ENCODE results near the gene DCN.

Gene DCN

DNA sequence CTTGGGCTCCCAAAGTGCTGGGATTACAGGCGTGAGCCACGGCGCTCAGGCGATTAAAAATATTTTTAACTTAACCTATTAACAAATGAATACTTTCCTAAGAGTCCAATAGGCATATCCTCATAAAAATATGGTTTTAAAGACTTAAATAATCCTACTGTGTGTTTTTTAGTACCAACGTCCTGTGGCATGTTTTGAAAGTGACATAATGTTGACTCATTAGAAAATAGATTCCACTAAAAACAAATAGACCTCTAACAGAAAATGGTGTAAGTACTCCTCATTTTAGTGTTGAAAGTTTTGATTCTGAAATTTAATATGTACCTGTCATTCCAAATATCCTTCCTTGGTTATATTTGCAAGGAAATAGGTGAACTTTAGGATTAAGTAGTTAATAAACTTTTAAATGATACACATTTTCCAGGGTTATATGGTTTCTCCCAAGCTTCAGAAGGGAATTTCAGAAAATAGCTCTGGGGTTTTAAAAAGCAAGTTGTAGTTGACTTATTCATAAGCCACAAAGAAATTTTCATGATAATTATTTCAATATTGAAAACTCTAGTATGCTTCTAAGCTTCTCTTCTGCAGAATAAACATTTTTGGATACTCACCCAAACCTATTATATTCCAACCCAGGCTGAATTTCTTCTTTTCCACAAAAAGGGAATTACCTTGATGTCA is 59.2 kb downstream of the DCN start:
- no peaks in the 10 kb centered on the region for H3K9me3 ChIP-seq (ENCODE audit: insufficient read depth, low read depth, low read length)
- no peak overlapping the region for H2AFZ ChIP-seq (ENCODE audit: low read length)
- no peak overlapping the region for H3K9ac ChIP-seq (ENCODE audit: low read depth, low read length, poor library complexity, severe bottlenecking)
- H3K27me3 ChIP-seq (ENCODE audit: insufficient read depth, low read length, poor library complexity, severe bottlenecking): no peaks in the 10 kb centered on the region
- H3K9me2 ChIP-seq (replicated peaks; ENCODE audit: low read depth, low read length): no peaks in the 10 kb centered on the region
- TF ChIP-seq, protein P1, sequence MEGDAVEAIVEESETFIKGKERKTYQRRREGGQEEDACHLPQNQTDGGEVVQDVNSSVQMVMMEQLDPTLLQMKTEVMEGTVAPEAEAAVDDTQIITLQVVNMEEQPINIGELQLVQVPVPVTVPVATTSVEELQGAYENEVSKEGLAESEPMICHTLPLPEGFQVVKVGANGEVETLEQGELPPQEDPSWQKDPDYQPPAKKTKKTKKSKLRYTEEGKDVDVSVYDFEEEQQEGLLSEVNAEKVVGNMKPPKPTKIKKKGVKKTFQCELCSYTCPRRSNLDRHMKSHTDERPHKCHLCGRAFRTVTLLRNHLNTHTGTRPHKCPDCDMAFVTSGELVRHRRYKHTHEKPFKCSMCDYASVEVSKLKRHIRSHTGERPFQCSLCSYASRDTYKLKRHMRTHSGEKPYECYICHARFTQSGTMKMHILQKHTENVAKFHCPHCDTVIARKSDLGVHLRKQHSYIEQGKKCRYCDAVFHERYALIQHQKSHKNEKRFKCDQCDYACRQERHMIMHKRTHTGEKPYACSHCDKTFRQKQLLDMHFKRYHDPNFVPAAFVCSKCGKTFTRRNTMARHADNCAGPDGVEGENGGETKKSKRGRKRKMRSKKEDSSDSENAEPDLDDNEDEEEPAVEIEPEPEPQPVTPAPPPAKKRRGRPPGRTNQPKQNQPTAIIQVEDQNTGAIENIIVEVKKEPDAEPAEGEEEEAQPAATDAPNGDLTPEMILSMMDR (conservative IDR thresholded peaks at IDR 0.05; ENCODE audit: low read length): no peak
- no peak for TF ChIP-seq EZH2phosphoT487 (IDR thresholded peaks at IDR 0.05; ENCODE audit: borderline replicate concordance)
- no peaks in the 10 kb centered on the region for H4K20me1 ChIP-seq (ENCODE audit: insufficient read depth, low read length, poor library complexity, severe bottlenecking)
- H3K36me3 ChIP-seq (ENCODE audit: insufficient read depth, low read length): no peaks in the 10 kb centered on the region
- H3K4me1 ChIP-seq (ENCODE audit: insufficient read depth, low read length, poor library complexity, severe bottlenecking): no peaks in the 10 kb centered on the region
- no peaks in the 10 kb centered on the region for H3K79me2 ChIP-seq (ENCODE audit: insufficient read depth, low read length)
- no peak overlapping the region for H3K4me3 ChIP-seq (ENCODE audit: low read length, poor library complexity, severe bottlenecking)
- no peaks in the 10 kb centered on the region for H3F3A ChIP-seq (ENCODE audit: low read depth)
- H3K4me2 ChIP-seq (ENCODE audit: low read depth, low read length, poor library complexity, severe bottlenecking): no peak overlapping the region

DNA sequence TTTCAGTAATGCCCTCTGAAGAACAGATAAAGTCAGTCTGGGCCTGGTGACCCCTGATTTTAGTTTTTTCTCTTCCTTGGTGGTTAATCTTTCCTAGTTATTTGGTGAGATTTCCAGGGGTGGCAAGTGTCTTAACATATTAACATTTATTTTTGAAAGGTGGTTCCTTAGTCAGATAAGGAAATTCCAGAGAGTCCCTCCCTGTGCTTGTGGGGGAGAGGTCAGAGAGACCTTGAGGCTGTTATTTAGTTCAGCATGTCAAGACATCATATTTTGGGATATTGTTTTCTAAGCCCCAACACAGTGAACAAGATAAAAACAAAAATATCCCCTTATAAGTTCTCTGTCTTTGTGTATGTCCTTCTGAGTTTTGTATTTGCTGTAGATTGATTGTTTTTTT is 61.8 kb downstream of the DCN start:
- Histone ChIP-seq H3K4me3 (ENCODE audit: low read length, poor library complexity, severe bottlenecking) (no peak overlapping the region), H2AFZ (ENCODE audit: low read length) (no peak overlapping the region), H3F3A (ENCODE audit: low read depth) (no peaks in the 10 kb centered on the region), H3K4me1 (ENCODE audit: insufficient read depth, low read length, poor library complexity, severe bottlenecking) (no peaks in the 10 kb centered on the region), H3K79me2 (ENCODE audit: insufficient read depth, low read length) (no peaks in the 10 kb centered on the region), H3K4me2 (ENCODE audit: low read depth, low read length, poor library complexity, severe bottlenecking) (no peak overlapping the region), H3K36me3 (ENCODE audit: insufficient read depth, low read length) (no peaks in the 10 kb centered on the region), H3K9ac (ENCODE audit: low read depth, low read length, poor library complexity, severe bottlenecking) (no peak overlapping the region), H3K9me3 (ENCODE audit: insufficient read depth, low read depth, low read length) (no peaks in the 10 kb centered on the region), H4K20me1 (ENCODE audit: insufficient read depth, low read length, poor library complexity, severe bottlenecking) (no peaks in the 10 kb centered on the region), H3K27me3 (ENCODE audit: insufficient read depth, low read length, poor library complexity, severe bottlenecking) (no peaks in the 10 kb centered on the region), H3K9me2 (replicated peaks; ENCODE audit: low read depth, low read length) (no peaks in the 10 kb centered on the region)
- TF ChIP-seq EZH2phosphoT487 (IDR thresholded peaks at IDR 0.05; ENCODE audit: borderline replicate concordance): no peak

DNA sequence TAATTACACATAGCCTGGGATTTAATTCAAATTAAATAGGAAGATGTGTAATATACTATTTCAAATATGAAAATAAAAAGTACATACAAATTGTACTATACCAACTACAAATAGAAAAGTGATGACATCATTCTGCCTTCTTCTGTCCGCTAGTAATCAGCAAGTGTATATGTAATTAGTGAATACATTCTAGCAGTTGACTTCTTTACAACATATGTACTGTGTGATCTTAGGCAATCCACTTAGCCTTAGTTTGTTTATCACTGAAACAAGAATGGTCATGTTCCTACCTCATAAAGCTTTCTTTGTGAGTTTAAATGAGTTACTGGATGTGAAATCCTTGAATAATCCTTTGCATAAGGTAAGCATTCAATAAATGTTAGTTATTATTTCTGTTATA is 63.5 kb downstream of the DCN start:
- Histone ChIP-seq H3K4me3 (ENCODE audit: low read length, poor library complexity, severe bottlenecking) (no peak overlapping the region), H3K4me2 (ENCODE audit: low read depth, low read length, poor library complexity, severe bottlenecking) (no peak overlapping the region), H2AFZ (ENCODE audit: low read length) (no peak overlapping the region), H3K79me2 (ENCODE audit: insufficient read depth, low read length) (no peaks in the 10 kb centered on the region), H3K36me3 (ENCODE audit: insufficient read depth, low read length) (no peaks in the 10 kb centered on the region), H3K9ac (ENCODE audit: low read depth, low read length, poor library complexity, severe bottlenecking) (no peak overlapping the region), H4K20me1 (ENCODE audit: insufficient read depth, low read length, poor library complexity, severe bottlenecking) (no peaks in the 10 kb centered on the region), H3K27me3 (ENCODE audit: insufficient read depth, low read length, poor library complexity, severe bottlenecking) (no peaks in the 10 kb centered on the region), H3K9me2 (replicated peaks; ENCODE audit: low read depth, low read length) (no peaks in the 10 kb centered on the region), H3K4me1 (ENCODE audit: insufficient read depth, low read length, poor library complexity, severe bottlenecking) (no peaks in the 10 kb centered on the region), H3F3A (ENCODE audit: low read depth) (no peaks in the 10 kb centered on the region), H3K9me3 (ENCODE audit: insufficient read depth, low read depth, low read length) (no peaks in the 10 kb centered on the region)
- TF ChIP-seq EZH2phosphoT487 (IDR thresholded peaks at IDR 0.05; ENCODE audit: borderline replicate concordance): no peak
- TF ChIP-seq, protein P1 (conservative IDR thresholded peaks at IDR 0.05; ENCODE audit: low read length): no peak

DNA sequence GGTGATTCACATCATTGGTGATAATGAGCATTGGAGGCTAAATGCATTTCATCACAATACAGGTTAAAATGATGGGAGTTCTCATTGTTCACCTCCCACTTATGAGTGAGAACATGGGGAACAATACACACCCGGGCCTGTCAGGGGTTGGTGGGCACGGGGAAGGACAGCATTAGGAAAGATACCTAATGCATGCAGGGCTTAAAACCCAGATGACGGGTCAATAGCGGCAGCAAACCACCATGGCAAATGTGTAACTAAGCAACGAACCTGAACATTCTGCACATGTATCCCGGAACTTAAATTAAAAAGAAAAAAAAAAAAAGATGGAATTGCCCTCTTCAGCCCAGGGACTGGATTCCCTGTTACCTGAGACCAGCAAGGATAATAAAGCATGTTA is 69.0 kb downstream of the DCN start:
- no peak overlapping the region for H3K4me3 ChIP-seq (ENCODE audit: low read length, poor library complexity, severe bottlenecking)
- H3K27me3 ChIP-seq (ENCODE audit: insufficient read depth, low read length, poor library complexity, severe bottlenecking): no peaks in the 10 kb centered on the region
- H3K9me2 ChIP-seq (replicated peaks; ENCODE audit: low read depth, low read length): no peaks in the 10 kb centered on the region
- no peaks in the 10 kb centered on the region for H4K20me1 ChIP-seq (ENCODE audit: insufficient read depth, low read length, poor library complexity, severe bottlenecking)
- no peaks in the 10 kb centered on the region for H3F3A ChIP-seq (ENCODE audit: low read depth)
- H3K79me2 ChIP-seq (ENCODE audit: insufficient read depth, low read length): no peaks in the 10 kb centered on the region
- TF ChIP-seq EZH2phosphoT487 (IDR thresholded peaks at IDR 0.05; ENCODE audit: borderline replicate concordance): no peak
- TF ChIP-seq, protein P1 (conservative IDR thresholded peaks at IDR 0.05; ENCODE audit: low read length): no peak
- H3K4me1 ChIP-seq (ENCODE audit: insufficient read depth, low read length, poor library complexity, severe bottlenecking): no peaks in the 10 kb centered on the region
- no peaks in the 10 kb centered on the region for H3K36me3 ChIP-seq (ENCODE audit: insufficient read depth, low read length)
- H3K4me2 ChIP-seq (ENCODE audit: low read depth, low read length, poor library complexity, severe bottlenecking): no peak overlapping the region
- no peak overlapping the region for H3K9ac ChIP-seq (ENCODE audit: low read depth, low read length, poor library complexity, severe bottlenecking)
- no peaks in the 10 kb centered on the region for H3K9me3 ChIP-seq (ENCODE audit: insufficient read depth, low read depth, low read length)
- no peak overlapping the region for H2AFZ ChIP-seq (ENCODE audit: low read length)

All from Loucy (cell line).